Peyer's patch (tissue), 4 donors: ENCODE results near the gene PHACTR1.

ENCODE experiments used
- CTCF ChIP-seq, 6 experiments: fragments of 450-650 bp in 4 of 6; fragments of 200-600 bp in 2 of 6; sonication (generic) in 1 of 6; IDR thresholded peaks; one replicate each; pipeline ENCODE4 v1.5.1; 2017 to 2019; ENCODE audit warnings: antibody characterized with exemption in 6 of 6, mild to moderate bottlenecking in 3 of 6, moderate library complexity in 1 of 6
- POLR2A ChIP-seq, 2 donors: fragments of 450-650 bp; IDR thresholded peaks; one replicate each; pipeline ENCODE4 v1.5.1; 2017; ENCODE audit warnings: antibody characterized with exemption in 2 of 2, mild to moderate bottlenecking in 2 of 2, moderate library complexity in 2 of 2

- TF ChIP-seq CTCF (IDR thresholded peaks at IDR 0.05) (no peak), POLR2A (IDR thresholded peaks at IDR 0.05) (no peak)
Measured at GRCh38 chr6:12750416-12750815, 33.8 kb downstream of the PHACTR1 start.
